Suprapubic skin (tissue), 4 donors: ENCODE measurements around the gene PCNX2. TPM values are rescaled to one million over a fixed set of nuclear protein-coding genes. Genes with fewer than 3 reads are reported as not detected.

ENCODE experiments used
- DNase-seq, 2 donors: peaks; one replicate each; pipeline ENCODE4 v3.0.0-alpha.2; 2019; ENCODE audit warnings: low spot score in 2 of 2
- H3K27ac ChIP-seq: fragments of 200-600 bp; sonication (generic); one replicate; pipeline ENCODE4 v1.5.1; 2019
- H3K27me3 ChIP-seq: fragments of 200-600 bp; sonication (generic); one replicate; pipeline ENCODE4 v1.5.1; 2019
- H3K36me3 ChIP-seq: fragments of 200-600 bp; sonication (generic); one replicate; pipeline ENCODE4 v1.5.1; 2019
- H3K4me1 ChIP-seq: fragments of 200-600 bp; sonication (generic); one replicate; pipeline ENCODE4 v1.5.1; 2019
- H3K4me3 ChIP-seq: fragments of 200-600 bp; sonication (generic); one replicate; pipeline ENCODE4 v1.5.1; 2019; ENCODE audit warnings: mild to moderate bottlenecking
- H3K9me3 ChIP-seq: fragments of 200-600 bp; sonication (generic); one replicate; pipeline ENCODE4 v1.5.1; 2019
- EP300 ChIP-seq: sonication (generic); formaldehyde crosslinking; IDR thresholded peaks from one replicate; pipeline ENCODE4 v1.6.1; 2017; ENCODE audit warnings: antibody characterized with exemption
- POLR2A ChIP-seq, 2 donors: fragments of 450-650 bp; IDR thresholded peaks; one replicate each; pipeline ENCODE4 v1.6.1; 2017; ENCODE audit warnings: antibody characterized with exemption in 2 of 2, mild to moderate bottlenecking in 2 of 2, moderate library complexity in 2 of 2
- POLR2AphosphoS5 ChIP-seq, 3 donors: sonication (generic); formaldehyde crosslinking; IDR thresholded peaks; one replicate each; pipeline ENCODE4 v1.6.1; 2017; ENCODE audit warnings: antibody characterized with exemption in 3 of 3
- WGBS: methylation state at CpG from one replicate; pipeline ENCODE4 v1.1.5; 2018; 5-methylcytosine and 5-hydroxymethylcytosine counted together
- total RNA-seq, 4 donors: library from RNA; depleted of rRNA; stranded (reverse); fragments of >200 nt; gene quantifications; one replicate each; pipeline ENCODE4 v1.1.0, GENCODE V29; 2016
- TF ChIP-seq, protein P1 (sequence below), 2 donors: fragments of 200-600 bp in 1 of 2; fragments of 450-650 bp in 1 of 2; sonication (generic) in 1 of 2; IDR thresholded peaks; one replicate each; pipeline ENCODE4 v1.5.1; 2016 to 2019; ENCODE audit warnings: antibody characterized with exemption in 2 of 2, mild to moderate bottlenecking in 1 of 2, moderate library complexity in 1 of 2

The PCNX2 gene
- total RNA-seq, 4 donors from 2014 or later = 8.9 to 21.4 (median 14.3) TPM

GRCh38 chr1:233340031-233340555 is 44.6 kb upstream of the PCNX2 start:
- Histone ChIP-seq H3K36me3 (no peaks in the 10 kb centered on the region), H3K27ac (no peak overlapping the region), H3K9me3 (no peaks in the 10 kb centered on the region), H3K4me1 (no peaks in the 10 kb centered on the region), H3K4me3 (no peak overlapping the region), H3K27me3 (peaks cover 4% of the 10 kb centered on the region)
- TF ChIP-seq, protein P1, sequence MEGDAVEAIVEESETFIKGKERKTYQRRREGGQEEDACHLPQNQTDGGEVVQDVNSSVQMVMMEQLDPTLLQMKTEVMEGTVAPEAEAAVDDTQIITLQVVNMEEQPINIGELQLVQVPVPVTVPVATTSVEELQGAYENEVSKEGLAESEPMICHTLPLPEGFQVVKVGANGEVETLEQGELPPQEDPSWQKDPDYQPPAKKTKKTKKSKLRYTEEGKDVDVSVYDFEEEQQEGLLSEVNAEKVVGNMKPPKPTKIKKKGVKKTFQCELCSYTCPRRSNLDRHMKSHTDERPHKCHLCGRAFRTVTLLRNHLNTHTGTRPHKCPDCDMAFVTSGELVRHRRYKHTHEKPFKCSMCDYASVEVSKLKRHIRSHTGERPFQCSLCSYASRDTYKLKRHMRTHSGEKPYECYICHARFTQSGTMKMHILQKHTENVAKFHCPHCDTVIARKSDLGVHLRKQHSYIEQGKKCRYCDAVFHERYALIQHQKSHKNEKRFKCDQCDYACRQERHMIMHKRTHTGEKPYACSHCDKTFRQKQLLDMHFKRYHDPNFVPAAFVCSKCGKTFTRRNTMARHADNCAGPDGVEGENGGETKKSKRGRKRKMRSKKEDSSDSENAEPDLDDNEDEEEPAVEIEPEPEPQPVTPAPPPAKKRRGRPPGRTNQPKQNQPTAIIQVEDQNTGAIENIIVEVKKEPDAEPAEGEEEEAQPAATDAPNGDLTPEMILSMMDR (IDR thresholded peaks at IDR 0.05) = no peak
- TF ChIP-seq POLR2AphosphoS5 (IDR thresholded peaks at IDR 0.05) = no peak
- no peak for TF ChIP-seq EP300
- TF ChIP-seq POLR2A (IDR thresholded peaks at IDR 0.05) = no peak
- no peak for DNase-seq
- 79% methylated on average over 3 of the region's 3 CpGs for WGBS

DNA sequence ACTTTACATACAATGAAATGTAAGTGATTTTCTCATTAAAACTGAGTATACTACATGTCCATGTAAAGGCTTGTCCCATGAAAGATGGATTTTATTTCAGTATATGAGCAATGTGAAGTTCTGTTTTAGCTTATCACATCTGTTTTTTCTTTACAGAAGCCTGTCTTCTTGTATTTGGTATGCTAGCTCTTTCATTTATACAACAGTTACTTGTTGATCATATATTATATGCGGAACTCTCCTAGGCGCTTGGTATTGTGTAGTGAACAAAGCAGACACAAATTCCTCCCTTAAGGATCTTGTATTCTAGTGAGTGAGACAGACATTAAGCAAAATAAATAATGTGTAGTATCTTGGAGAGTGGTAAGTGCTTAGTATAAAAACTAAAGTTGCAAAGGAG is 42.6 kb upstream of the PCNX2 start:
- no peak for DNase-seq
- Histone ChIP-seq H3K9me3 (no peaks in the 10 kb centered on the region), H3K4me3 (no peak overlapping the region), H3K27me3 (peaks cover 4% of the 10 kb centered on the region), H3K27ac (no peak overlapping the region), H3K36me3 (no peaks in the 10 kb centered on the region), H3K4me1 (no peaks in the 10 kb centered on the region)
- TF ChIP-seq POLR2A (IDR thresholded peaks at IDR 0.05) (no peak), EP300 (no peak), POLR2AphosphoS5 (IDR thresholded peaks at IDR 0.05) (no peak)
- TF ChIP-seq, protein P1 (IDR thresholded peaks at IDR 0.05) = no peak
- WGBS = 72% methylated on average over 2 of the region's 2 CpGs

GRCh38 chr1:233337505-233337904 is 42.0 kb upstream of the PCNX2 start:
- H3K27ac ChIP-seq = no peak overlapping the region
- H3K4me3 ChIP-seq = no peak overlapping the region
- H3K27me3 ChIP-seq = peaks cover 4% of the 10 kb centered on the region
- no peaks in the 10 kb centered on the region for H3K9me3 ChIP-seq
- TF ChIP-seq POLR2AphosphoS5 (IDR thresholded peaks at IDR 0.05) = no peak
- no peak for TF ChIP-seq EP300
- TF ChIP-seq POLR2A (IDR thresholded peaks at IDR 0.05) = no peak
- TF ChIP-seq, protein P1 (IDR thresholded peaks at IDR 0.05) = no peak
- no peaks in the 10 kb centered on the region for H3K4me1 ChIP-seq
- H3K36me3 ChIP-seq = no peaks in the 10 kb centered on the region
- WGBS = 79% methylated on average over 3 of the region's 3 CpGs
- DNase-seq = no peak

GRCh38 chr1:233336554-233337456 is 41.3 kb upstream of the PCNX2 start:
- Histone ChIP-seq H3K4me3 (no peak overlapping the region), H3K9me3 (no peaks in the 10 kb centered on the region), H3K27me3 (peaks cover 4% of the 10 kb centered on the region), H3K36me3 (no peaks in the 10 kb centered on the region), H3K4me1 (no peaks in the 10 kb centered on the region), H3K27ac (no peak overlapping the region)
- no peak for DNase-seq
- TF ChIP-seq, protein P1 (IDR thresholded peaks at IDR 0.05) = no peak
- no peak for TF ChIP-seq EP300
- no peak for TF ChIP-seq POLR2AphosphoS5 (IDR thresholded peaks at IDR 0.05)
- no peak for TF ChIP-seq POLR2A (IDR thresholded peaks at IDR 0.05)
- 91% methylated on average over 5 of the region's 5 CpGs for WGBS

- DNase-seq = no peak
- Histone ChIP-seq H3K36me3 (no peaks in the 10 kb centered on the region), H3K27me3 (peaks cover 4% of the 10 kb centered on the region), H3K4me3 (no peak overlapping the region), H3K4me1 (peaks cover 4% of the 10 kb centered on the region), H3K9me3 (no peaks in the 10 kb centered on the region), H3K27ac (no peak overlapping the region)
- 85% methylated on average over 7 of the region's 7 CpGs for WGBS
- TF ChIP-seq POLR2A (IDR thresholded peaks at IDR 0.05) (no peak), EP300 (no peak), POLR2AphosphoS5 (IDR thresholded peaks at IDR 0.05) (no peak)
- TF ChIP-seq, protein P1 (IDR thresholded peaks at IDR 0.05) = no peak
Observed at GRCh38 chr1:233334092-233334491, 38.6 kb upstream of the PCNX2 start.
